NCI-H2196 (cell line): ENCODE results near the gene TREX2.

Experiments
- DNase-seq: peaks from one replicate; lab custom pipeline; 2025; ENCODE audit not compliant: unreplicated experiment; lab: John Stamatoyannopoulos, UW

The TREX2 gene, protein sequence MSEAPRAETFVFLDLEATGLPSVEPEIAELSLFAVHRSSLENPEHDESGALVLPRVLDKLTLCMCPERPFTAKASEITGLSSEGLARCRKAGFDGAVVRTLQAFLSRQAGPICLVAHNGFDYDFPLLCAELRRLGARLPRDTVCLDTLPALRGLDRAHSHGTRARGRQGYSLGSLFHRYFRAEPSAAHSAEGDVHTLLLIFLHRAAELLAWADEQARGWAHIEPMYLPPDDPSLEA

DNA sequence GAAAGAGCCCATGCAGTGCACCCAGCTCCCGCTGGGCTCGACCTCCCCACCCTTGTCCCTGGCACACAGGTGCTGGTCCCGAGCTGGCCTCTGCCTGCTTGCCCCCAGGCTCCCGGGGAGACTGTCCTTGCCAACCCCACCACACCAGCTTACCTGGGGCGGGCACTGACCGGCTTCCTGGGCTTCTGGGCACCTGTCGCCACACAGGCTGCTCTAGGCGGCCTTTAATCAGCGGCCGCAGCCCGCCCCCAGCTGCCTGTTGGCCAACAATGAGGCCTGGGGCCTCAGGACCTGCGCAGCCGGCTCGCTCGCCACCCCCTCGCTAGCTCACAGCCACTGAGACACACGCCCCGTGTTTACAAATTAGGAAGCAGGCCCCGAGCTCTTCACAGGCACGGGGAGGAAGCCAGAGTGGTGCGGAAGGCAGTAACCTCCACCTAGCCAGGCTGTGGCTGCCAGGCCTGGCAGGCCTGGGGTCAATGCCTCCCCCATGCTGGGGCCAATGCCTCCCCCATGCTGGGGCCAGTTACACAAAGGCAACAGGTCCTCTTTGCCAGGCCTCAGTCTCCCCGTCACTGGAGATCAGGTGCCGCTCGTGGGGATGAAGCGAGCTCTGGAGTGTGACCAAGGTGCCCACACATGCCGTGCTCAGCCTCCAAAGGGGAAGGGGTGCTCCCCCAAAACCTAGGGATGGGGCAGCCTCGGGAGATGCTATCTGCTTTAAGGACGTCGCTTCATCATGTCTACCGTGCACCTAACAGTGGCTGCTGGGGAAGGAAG lies at the start of gene TREX2:
Gene TREX2, minus strand, starts transcription at position 201 of the 780 bp plus-strand sequence. CDS start 626 bp downstream, outside the sequence.
- DNase-seq, result no peak

DNA sequence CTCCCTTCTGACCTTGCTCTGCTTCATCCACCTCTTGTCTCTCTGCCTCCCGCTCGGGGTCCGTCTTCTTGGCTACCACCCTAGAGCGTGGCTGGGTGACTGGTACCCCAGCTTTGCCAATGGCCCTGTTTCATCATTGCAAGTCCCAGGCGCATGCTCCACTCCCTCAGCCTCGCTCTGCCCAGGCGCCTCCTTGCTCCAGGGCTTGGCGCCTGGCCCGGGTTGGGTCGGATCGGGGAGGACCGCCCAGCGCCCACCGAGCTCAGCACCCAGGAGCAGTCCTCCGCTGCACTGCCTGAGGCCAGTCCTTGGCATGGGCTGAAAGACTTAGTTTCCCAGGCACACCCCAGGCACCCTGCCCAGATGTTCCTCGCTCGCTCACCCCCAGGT lies 49.5 kb upstream of the TREX2 start:
- no peak for DNase-seq

DNA sequence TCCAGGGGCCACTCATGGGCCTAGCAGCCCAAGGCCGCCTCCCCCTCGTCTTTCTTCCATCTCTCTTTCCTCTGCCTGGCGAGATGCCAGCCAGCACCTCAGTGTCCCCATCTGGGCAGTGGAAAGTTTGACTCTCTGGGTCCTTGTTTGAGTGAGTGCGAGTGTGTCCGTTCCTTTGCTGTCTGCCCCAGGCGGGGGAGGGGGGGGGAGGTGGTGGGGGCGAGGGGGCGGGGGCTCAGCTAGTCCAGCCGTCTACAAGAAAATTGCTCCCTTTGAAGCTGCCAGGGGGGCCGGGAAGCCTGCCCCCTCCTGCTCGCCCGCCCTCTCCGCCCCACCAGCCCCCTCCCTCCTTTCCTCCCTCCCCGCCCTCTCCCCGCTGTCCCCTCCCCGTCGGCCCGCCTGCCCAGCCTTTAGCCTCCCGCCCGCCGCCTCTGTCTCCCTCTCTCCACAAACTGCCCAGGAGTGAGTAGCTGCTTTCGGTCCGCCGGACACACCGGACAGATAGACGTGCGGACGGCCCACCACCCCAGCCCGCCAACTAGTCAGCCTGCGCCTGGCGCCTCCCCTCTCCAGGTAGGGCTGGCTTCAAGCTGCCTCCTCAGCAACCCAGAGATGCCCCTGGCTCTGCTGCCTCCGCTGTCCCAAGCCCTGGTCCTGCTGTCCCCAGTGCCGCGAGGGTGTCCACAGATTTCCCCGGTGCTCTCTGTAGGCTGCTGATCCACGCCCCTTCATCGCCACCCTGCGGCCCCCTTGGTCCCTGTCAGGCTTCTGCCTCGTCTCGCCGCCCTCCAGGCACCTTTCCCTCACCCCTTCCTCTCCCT lies 48.9 kb upstream of the TREX2 start, which contains the start of gene BGN:
Gene BGN, plus strand, starts transcription at position 440 of the 821 bp plus-strand sequence. CDS start 9,652 bp downstream, outside the sequence.
- no peak for DNase-seq

- no peak for DNase-seq
Observed at GRCh38 chrX:153494061-153494460, 48.2 kb upstream of the TREX2 start.

GRCh38 chrX:153493085-153493484 lies 47.2 kb upstream of the TREX2 start:
- DNase-seq, result no peak

DNA sequence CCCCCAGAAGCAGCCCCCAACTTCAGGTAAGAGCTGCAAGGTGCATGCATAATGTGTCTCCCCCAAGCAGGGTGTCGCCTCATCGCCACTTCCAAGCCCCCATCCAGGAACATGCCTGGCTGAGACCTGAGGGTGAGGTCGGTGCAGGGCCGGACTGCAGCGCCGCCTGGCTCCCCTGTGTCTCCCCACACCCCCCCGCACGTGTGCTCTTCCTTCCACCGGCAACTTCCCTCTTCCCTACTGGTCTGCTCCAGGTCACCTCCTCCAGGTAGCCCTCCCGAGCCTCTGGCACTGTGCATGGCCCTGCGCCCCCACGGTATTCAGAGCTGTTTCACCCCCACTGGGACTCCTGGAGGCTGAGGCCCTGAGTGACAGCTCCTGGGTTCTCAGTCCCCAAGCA lies 46.7 kb upstream of the TREX2 start:
- DNase-seq, result no peak

DNA sequence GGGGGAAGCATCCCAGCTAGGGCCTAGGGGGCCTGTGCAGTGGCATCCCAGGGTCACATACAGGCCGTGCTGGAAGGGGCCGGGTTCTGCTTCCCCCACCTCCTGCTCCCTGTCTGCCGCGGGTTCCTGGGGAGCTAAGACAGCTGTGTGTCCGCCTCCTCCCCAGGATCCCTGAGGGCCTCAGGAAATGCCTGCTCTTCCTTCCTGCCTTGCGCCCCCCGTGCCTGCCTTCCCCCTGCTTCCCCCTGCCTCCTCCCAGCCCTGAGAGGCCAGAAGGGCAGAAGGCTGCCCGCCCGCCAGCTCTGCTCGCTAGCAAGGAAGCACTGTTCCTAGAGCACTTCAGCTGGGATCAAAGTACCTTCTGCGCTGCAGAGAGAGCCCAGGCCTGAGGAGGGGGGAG lies 46.1 kb upstream of the TREX2 start:
- no peak for DNase-seq

- no peak for DNase-seq
Observed at GRCh38 chrX:153491351-153491914, 45.6 kb upstream of the TREX2 start.

DNA sequence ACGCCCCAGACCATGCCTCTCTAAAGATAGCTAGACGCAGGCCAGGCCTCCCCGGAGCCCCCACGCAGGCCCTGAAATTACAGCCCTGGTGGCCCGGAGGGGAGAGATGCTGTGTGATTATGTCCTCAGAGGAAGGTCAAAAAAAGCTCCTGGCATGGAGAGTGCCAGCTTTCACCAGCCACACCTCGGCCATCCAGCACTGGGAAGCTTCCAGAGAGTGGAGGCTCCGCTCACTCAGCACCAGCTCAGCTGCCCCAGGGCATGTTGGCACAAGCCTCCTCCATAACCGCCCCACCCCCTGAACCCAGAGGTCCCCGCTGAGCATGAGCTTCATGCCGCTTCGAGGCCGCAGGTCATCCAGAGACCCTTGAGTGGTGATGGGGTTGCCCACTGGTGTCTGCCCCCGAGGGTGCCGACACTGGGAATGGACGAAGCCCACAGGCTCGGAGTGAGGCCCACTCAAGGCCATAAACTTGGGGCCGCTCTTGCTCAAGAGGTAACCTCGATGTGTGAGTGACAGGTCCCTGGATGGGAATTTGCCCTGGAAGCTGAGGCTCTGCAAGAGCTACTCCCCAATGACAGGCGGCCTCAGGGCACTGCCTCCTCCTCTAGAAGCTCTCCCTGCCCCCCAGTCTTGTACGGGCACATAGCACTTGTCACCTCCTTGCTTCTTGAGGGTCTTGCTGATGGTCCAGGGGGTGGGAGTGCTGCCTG lies 44.5 kb upstream of the TREX2 start:
- DNase-seq, result no peak

DNA sequence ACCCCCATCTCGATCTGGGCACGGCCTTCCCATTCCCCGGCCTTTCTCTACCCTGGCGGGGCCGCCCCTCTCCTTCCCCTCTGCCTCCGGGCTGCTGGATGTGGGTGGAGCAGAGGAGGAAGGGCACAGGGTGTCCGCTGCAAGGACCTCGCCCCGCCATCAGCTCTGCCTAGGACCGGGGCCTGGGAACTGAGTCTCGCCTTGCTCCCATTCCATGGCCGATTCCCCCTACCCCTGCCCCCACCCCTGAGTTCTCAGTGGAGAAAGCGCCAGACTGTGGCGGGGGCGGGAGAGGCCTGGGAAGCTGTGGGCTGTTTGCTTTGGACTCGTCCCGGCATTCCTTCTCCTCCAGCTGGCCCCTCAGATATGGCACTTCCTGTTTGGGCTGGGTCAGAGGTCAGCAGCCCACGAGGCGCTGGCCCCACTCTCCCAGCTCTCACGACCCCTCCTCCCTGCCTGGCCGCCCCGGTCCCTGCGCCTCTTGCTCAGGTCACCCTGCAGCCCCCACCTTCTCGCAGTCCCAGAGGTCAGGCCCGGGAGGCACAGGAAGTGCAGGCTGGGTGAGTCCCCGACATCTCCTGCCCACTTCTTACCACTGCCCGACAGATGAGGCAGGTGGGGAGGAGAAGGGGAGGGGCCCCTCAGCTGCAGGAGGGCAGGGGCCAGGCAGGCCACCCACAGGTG lies 42.5 kb upstream of the TREX2 start:
- no peak for DNase-seq

DNA sequence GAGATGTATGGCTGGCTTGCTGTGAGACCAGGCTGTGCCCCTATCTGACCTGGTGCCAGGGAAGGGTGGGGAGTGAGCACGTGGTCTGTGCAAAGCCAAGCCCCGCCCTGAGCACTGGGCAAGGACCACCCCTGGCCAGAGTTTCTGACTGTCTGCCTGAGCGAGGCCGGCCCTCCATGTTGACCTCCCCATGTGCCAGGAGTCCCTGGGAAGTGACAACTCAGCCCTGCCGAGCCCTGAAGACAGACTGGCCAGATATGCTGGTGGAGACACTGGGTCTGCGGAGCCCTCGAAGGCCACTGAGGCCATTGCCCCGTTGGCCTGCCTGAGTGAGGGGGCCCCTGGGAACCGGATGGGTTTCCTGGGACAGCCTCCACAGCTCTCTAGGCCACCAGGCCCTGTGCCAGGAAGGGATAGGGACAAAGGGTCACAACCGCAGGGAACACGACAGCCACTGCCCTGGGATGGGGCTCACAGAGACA lies 41.8 kb upstream of the TREX2 start:
- DNase-seq, result no peak

GRCh38 chrX:153486171-153486570 lies 40.3 kb upstream of the TREX2 start:
- no peak for DNase-seq

DNA sequence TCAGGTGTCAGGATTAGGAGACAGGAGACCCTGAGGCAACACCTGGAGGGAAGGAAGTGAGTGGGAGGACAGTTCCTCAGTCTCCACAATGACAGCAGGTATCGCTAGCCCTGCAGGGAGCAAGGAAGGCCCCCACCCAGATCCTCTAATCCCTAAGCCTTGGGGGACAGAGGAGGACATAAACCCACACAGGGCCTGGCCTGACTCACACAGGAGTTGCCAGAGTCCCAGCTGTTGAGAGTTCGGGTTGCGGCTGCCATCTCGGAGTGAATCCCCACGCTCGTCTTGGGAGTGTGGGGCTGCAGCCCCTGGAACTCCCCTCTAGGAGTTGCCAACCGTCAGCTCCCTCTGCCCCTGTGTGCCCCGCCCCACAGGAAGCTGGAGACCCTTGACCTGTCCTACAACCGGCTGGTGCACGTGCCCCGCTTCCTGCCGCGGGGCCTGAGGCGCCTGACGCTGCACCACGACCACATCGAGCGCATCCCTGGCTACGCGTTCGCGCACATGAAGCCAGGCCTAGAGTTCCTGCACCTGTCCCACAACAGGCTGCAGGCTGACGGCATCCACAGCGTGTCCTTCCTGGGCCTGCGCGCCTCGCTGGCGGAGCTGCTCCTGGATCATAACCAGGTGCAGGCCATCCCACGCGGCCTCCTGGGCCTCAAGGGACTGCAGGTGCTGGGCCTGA lies 39.7 kb upstream of the TREX2 start:
- no peak for DNase-seq

- no peak for DNase-seq
Observed at GRCh38 chrX:153482376-153483015, 36.6 kb upstream of the TREX2 start.

DNA sequence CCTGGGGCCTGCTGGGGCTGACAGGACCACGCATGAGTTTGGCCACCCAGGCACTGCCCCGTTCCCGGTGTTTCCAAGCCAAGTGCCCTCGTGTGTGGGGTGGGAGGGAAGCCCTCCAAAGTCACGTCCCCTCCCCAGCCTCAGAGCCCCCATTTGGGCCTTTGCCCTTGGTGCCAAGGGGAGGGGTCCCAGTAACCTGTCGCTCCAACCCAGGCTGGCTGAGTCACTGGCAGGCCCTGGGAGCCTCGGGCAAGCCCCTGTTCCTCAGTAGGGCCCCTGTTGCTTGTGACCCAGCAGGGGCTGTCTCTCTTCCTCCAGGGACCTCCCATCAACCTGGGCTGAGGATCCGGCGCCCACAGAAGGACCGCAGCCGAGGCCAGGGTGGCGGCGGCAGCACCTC lies 35.2 kb upstream of the TREX2 start:
- DNase-seq, result no peak

- DNase-seq, result no peak
Observed at GRCh38 chrX:153478746-153479145, 32.9 kb upstream of the TREX2 start.

GRCh38 chrX:153477901-153478300 lies 32.0 kb upstream of the TREX2 start:
- no peak for DNase-seq

GRCh38 chrX:153477364-153477857 lies 31.6 kb upstream of the TREX2 start:
- no peak for DNase-seq
